ENCODE data around the gene SERPINA12. TPM values are rescaled to one million over a fixed set of nuclear protein-coding genes. Genes with fewer than 3 reads are reported as not detected.

Gene SERPINA12
- total and polyA plus RNA-seq, 4 donors = 0.28 TPM; not detected in 3

DNA sequence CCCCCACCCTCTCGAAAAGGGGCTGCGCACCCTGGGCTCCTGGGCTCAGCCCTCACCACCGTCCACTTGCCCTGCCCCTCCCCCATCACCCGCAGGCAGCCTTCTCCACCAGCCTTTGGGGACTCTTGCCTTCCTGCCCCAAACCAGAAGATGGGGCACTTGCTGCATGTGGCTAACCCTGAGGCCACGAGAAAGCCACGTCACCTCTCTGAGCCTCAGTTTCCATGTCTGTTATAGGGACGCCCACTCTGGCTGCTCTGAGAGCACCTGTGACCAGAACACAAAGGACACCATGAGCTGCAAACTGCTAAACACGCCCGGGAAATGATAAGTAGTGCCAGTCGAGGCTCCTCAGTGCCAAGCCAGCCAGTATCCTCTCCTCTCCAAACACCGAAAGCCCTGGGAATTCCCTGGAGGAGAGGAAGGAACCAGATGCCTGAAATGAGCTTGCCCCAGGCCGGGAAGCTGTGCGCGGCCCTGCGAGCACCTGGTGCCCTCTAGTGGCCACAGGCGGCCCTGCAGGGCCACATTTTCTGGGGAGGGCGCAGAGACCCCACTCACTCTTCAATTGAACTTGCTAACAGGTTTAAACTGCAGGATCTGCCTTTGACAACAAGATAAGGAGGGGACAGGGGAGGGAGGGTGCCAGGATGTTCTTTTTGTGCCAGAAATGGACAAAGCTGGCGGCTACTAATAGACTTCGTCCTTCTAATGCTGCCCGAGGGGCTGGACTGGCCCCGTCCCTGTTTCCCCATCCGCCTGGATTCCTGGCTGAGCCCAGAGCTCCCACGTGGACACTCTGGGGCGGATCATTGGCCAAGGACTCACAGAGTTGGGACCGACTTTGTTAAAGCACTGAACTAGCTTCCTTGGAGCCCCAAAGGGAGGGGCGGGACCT is 23.1 kb downstream of the SERPINA12 start:
- Histone ChIP-seq H3K9me3 (ENCODE audit: control insufficient read depth in 4 of 4, low read length in 3 of 4) (no peaks in the 10 kb centered on the region), H3K4me1 (ENCODE audit: control insufficient read depth in 4 of 4, insufficient read depth in 4 of 4, low read length in 3 of 4) (peaks cover 9 to 28% (median 15%) of the 10 kb centered on the region in 4 donors), H3K4me3 (ENCODE audit: low read depth in 1 of 3, low read length in 3 of 3) (peak overlapping the region in 1 of 3 donors; percentile 48), H3K9ac (ENCODE audit: low read depth in 1 of 2, low read length in 2 of 2) (peak overlapping the region; percentile 42 to 62), H3K27ac (ENCODE audit: low read depth in 1 of 2, low read length in 2 of 2) (peak overlapping the region; percentile 58 to 61), H3K36me3 (ENCODE audit: control insufficient read depth in 4 of 4, insufficient read depth in 3 of 4, low read depth in 1 of 4, low read length in 3 of 4) (no peaks in the 10 kb centered on the region), H3K27me3 (ENCODE audit: control insufficient read depth in 4 of 4, insufficient read depth in 4 of 4, low read length in 3 of 4) (no peaks in the 10 kb centered on the region)
- TF ChIP-seq, protein P1, sequence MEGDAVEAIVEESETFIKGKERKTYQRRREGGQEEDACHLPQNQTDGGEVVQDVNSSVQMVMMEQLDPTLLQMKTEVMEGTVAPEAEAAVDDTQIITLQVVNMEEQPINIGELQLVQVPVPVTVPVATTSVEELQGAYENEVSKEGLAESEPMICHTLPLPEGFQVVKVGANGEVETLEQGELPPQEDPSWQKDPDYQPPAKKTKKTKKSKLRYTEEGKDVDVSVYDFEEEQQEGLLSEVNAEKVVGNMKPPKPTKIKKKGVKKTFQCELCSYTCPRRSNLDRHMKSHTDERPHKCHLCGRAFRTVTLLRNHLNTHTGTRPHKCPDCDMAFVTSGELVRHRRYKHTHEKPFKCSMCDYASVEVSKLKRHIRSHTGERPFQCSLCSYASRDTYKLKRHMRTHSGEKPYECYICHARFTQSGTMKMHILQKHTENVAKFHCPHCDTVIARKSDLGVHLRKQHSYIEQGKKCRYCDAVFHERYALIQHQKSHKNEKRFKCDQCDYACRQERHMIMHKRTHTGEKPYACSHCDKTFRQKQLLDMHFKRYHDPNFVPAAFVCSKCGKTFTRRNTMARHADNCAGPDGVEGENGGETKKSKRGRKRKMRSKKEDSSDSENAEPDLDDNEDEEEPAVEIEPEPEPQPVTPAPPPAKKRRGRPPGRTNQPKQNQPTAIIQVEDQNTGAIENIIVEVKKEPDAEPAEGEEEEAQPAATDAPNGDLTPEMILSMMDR (IDR thresholded peaks at IDR 0.05; ENCODE audit: low read depth, low read length, missing input control) = peak; percentile 99
- TF ChIP-seq, protein P2, sequence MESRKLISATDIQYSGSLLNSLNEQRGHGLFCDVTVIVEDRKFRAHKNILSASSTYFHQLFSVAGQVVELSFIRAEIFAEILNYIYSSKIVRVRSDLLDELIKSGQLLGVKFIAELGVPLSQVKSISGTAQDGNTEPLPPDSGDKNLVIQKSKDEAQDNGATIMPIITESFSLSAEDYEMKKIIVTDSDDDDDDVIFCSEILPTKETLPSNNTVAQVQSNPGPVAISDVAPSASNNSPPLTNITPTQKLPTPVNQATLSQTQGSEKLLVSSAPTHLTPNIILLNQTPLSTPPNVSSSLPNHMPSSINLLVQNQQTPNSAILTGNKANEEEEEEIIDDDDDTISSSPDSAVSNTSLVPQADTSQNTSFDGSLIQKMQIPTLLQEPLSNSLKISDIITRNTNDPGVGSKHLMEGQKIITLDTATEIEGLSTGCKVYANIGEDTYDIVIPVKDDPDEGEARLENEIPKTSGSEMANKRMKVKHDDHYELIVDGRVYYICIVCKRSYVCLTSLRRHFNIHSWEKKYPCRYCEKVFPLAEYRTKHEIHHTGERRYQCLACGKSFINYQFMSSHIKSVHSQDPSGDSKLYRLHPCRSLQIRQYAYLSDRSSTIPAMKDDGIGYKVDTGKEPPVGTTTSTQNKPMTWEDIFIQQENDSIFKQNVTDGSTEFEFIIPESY (IDR thresholded peaks at IDR 0.05) = no peak
- TF ChIP-seq FOXA2 (IDR thresholded peaks at IDR 0.05) (no peak), SP1 (IDR thresholded peaks at IDR 0.05) (no peak), TAF1 (conservative IDR thresholded peaks at IDR 0.05) (no peak), GABPA (IDR thresholded peaks at IDR 0.05 in 1 of 2, conservative IDR thresholded peaks at IDR 0.05 in 1 of 2) (no peak), NR2F2 (IDR thresholded peaks at IDR 0.05) (no peak), FOXA1 (IDR thresholded peaks at IDR 0.05) (no peak), RXRA (IDR thresholded peaks at IDR 0.05) (peak in 1 of 2 donors; percentile 8), HNF4A (conservative IDR thresholded peaks at IDR 0.05) (peak; percentile 12 to 49), RAD21 (IDR thresholded peaks at IDR 0.05) (peak; percentile 100), HNF4G (IDR thresholded peaks at IDR 0.05) (peak; percentile 10), EGR1 (IDR thresholded peaks at IDR 0.05; ENCODE audit: low read depth in 2 of 2) (no peak), YY1 (IDR thresholded peaks at IDR 0.05) (no peak), JUND (IDR thresholded peaks at IDR 0.05) (no peak)
- TF ChIP-seq, protein P3, sequence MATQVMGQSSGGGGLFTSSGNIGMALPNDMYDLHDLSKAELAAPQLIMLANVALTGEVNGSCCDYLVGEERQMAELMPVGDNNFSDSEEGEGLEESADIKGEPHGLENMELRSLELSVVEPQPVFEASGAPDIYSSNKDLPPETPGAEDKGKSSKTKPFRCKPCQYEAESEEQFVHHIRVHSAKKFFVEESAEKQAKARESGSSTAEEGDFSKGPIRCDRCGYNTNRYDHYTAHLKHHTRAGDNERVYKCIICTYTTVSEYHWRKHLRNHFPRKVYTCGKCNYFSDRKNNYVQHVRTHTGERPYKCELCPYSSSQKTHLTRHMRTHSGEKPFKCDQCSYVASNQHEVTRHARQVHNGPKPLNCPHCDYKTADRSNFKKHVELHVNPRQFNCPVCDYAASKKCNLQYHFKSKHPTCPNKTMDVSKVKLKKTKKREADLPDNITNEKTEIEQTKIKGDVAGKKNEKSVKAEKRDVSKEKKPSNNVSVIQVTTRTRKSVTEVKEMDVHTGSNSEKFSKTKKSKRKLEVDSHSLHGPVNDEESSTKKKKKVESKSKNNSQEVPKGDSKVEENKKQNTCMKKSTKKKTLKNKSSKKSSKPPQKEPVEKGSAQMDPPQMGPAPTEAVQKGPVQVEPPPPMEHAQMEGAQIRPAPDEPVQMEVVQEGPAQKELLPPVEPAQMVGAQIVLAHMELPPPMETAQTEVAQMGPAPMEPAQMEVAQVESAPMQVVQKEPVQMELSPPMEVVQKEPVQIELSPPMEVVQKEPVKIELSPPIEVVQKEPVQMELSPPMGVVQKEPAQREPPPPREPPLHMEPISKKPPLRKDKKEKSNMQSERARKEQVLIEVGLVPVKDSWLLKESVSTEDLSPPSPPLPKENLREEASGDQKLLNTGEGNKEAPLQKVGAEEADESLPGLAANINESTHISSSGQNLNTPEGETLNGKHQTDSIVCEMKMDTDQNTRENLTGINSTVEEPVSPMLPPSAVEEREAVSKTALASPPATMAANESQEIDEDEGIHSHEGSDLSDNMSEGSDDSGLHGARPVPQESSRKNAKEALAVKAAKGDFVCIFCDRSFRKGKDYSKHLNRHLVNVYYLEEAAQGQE (IDR thresholded peaks at IDR 0.05) = peak; percentile 49
- TF ChIP-seq, protein P4, sequence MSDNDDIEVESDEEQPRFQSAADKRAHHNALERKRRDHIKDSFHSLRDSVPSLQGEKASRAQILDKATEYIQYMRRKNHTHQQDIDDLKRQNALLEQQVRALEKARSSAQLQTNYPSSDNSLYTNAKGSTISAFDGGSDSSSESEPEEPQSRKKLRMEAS (IDR thresholded peaks at IDR 0.05) = no peak
- TF ChIP-seq, protein P5, sequence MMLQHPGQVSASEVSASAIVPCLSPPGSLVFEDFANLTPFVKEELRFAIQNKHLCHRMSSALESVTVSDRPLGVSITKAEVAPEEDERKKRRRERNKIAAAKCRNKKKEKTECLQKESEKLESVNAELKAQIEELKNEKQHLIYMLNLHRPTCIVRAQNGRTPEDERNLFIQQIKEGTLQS (IDR thresholded peaks at IDR 0.05) = no peak
- DNase-seq (ENCODE audit: low spot score) = peak; percentile 73
- WGBS = 19% methylated on average over 26 of the region's 26 CpGs
